ENCODE results near the gene FLNB. TPM values are rescaled to one million over a fixed set of nuclear protein-coding genes. Genes with fewer than 3 reads are reported as not detected.
A peak's percentile ranks its signal among the peaks of the same experiment; 100 is the strongest.

FLNB gene
- total and polyA plus RNA-seq, 2 experiments from 2014 or later, result 69.4 to 172 TPM

DNA sequence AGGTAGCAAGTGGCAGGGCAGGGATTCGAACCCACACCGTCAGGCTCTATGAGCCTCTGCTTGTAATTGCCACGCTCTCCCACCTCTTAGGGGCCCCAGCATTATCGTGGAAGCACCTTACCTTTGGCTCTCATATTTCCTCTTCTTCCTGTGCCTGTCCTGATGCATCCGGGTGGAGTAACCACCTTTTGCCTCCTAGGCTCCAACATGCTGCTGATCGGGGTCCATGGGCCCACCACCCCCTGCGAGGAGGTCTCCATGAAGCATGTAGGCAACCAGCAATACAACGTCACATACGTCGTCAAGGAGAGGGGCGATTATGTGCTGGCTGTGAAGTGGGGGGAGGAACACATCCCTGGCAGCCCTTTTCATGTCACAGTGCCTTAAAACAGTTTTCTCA lies 162.2 kb downstream of the FLNB start:
- H3K27me3 ChIP-seq, result no peaks in the 10 kb centered on the region
- DNase-seq (ENCODE audit: low spot score), result no peak
- TF ChIP-seq EZH2 (IDR thresholded peaks at IDR 0.05; ENCODE audit: borderline replicate concordance) (no peak), EZH2phosphoT487 (IDR thresholded peaks at IDR 0.05; ENCODE audit: low read depth, severe bottlenecking, unreplicated experiment) (no peak)
- TF ChIP-seq, protein P1, sequence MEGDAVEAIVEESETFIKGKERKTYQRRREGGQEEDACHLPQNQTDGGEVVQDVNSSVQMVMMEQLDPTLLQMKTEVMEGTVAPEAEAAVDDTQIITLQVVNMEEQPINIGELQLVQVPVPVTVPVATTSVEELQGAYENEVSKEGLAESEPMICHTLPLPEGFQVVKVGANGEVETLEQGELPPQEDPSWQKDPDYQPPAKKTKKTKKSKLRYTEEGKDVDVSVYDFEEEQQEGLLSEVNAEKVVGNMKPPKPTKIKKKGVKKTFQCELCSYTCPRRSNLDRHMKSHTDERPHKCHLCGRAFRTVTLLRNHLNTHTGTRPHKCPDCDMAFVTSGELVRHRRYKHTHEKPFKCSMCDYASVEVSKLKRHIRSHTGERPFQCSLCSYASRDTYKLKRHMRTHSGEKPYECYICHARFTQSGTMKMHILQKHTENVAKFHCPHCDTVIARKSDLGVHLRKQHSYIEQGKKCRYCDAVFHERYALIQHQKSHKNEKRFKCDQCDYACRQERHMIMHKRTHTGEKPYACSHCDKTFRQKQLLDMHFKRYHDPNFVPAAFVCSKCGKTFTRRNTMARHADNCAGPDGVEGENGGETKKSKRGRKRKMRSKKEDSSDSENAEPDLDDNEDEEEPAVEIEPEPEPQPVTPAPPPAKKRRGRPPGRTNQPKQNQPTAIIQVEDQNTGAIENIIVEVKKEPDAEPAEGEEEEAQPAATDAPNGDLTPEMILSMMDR (IDR thresholded peaks at IDR 0.05; ENCODE audit: poor library complexity), result no peak
- H3K79me2 ChIP-seq, result no peaks in the 10 kb centered on the region
- H3K4me1 ChIP-seq (ENCODE audit: insufficient read depth), result peaks cover 15% of the 10 kb centered on the region
- H4K20me1 ChIP-seq (ENCODE audit: insufficient read depth, poor library complexity, severe bottlenecking), result no peaks in the 10 kb centered on the region
- H3K4me2 ChIP-seq, result no peak overlapping the region
- no peaks in the 10 kb centered on the region for H3K36me3 ChIP-seq (replicated peaks; ENCODE audit: insufficient read depth, low read depth)
- no peak overlapping the region for H3K27ac ChIP-seq
- 90% methylated on average over 11 of the region's 11 CpGs for WGBS (ENCODE audit: low lambda C conversion rate, missing lambda C conversion rate)
- H2AFZ ChIP-seq, result no peak overlapping the region
- no peaks in the 10 kb centered on the region for H3K9me2 ChIP-seq (replicated peaks; ENCODE audit: insufficient read depth)
- no peak overlapping the region for H3K4me3 ChIP-seq
- H3K9me3 ChIP-seq (ENCODE audit: low read depth), result no peaks in the 10 kb centered on the region

DNA sequence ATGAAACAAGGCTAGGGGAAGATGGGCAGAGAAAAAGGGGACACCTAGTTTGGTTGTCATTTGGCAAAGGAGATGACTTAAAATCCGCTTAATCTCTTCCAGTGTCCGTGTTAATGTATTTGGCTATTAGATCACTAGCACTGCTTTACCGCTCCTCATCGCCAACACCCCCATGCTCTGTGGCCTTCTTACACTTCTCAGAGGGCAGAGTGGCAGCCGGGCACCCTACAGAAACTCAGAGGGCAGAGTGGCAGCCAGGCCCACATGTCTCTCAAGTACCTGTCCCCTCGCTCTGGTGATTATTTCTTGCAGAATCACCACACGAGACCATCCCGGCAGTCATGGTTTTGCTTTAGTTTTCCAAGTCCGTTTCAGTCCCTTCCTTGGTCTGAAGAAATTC lies 162.9 kb downstream of the FLNB start:
- Histone ChIP-seq H4K20me1 (ENCODE audit: insufficient read depth, poor library complexity, severe bottlenecking) (no peaks in the 10 kb centered on the region), H3K4me2 (no peak overlapping the region), H3K4me1 (ENCODE audit: insufficient read depth) (peaks cover 20% of the 10 kb centered on the region), H3K4me3 (no peak overlapping the region), H3K79me2 (no peaks in the 10 kb centered on the region), H3K9me3 (ENCODE audit: low read depth) (no peaks in the 10 kb centered on the region), H3K27ac (no peak overlapping the region), H3K27me3 (no peaks in the 10 kb centered on the region), H3K9me2 (replicated peaks; ENCODE audit: insufficient read depth) (no peaks in the 10 kb centered on the region), H2AFZ (no peak overlapping the region), H3K36me3 (replicated peaks; ENCODE audit: insufficient read depth, low read depth) (no peaks in the 10 kb centered on the region)
- TF ChIP-seq, protein P1 (IDR thresholded peaks at IDR 0.05; ENCODE audit: poor library complexity), result no peak
- no peak for TF ChIP-seq EZH2phosphoT487 (IDR thresholded peaks at IDR 0.05; ENCODE audit: low read depth, severe bottlenecking, unreplicated experiment)
- TF ChIP-seq EZH2 (IDR thresholded peaks at IDR 0.05; ENCODE audit: borderline replicate concordance), result no peak
- WGBS (ENCODE audit: low lambda C conversion rate, missing lambda C conversion rate), result 96% methylated on average over 9 of the region's 9 CpGs
- DNase-seq (ENCODE audit: low spot score), result no peak

DNA sequence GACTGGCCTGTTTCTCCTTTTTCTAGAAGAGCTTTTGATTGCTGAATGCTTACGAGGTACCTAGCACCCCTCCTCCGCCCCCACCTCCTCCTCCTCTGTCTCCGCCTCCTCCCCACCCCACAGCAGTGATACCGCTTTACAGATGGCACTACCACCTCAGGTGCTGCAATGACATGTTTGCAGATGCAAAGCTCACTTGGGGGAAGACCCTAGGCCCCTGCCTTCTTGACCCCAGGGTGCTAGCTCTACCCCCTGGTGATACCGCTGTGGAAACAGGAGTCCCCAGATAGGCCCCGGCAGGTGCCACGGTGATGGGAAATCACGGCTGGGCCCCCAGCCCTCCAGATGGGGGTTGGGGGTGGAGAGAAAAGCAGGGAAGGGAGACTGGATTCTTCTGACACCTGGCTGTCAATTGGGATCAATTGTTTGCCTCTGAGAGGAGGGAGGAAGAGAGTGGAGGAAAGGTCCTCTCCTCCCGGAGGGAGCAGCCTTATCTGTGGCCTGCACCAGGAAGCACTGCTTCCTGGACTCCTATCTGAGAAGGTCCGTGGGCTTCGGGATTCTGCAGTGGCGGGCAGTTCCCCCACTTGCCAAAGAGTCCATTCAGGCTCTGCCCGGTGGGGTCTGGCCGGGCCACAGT lies 164.9 kb downstream of the FLNB start:
- H2AFZ ChIP-seq, result no peak overlapping the region
- H3K4me1 ChIP-seq (ENCODE audit: insufficient read depth), result peaks cover 30% of the 10 kb centered on the region
- H3K36me3 ChIP-seq (replicated peaks; ENCODE audit: insufficient read depth, low read depth), result no peaks in the 10 kb centered on the region
- no peak overlapping the region for H3K4me2 ChIP-seq
- no peaks in the 10 kb centered on the region for H3K9me2 ChIP-seq (replicated peaks; ENCODE audit: insufficient read depth)
- H3K9me3 ChIP-seq (ENCODE audit: low read depth), result no peaks in the 10 kb centered on the region
- 74% methylated on average over 11 of the region's 14 CpGs for WGBS (ENCODE audit: low lambda C conversion rate, missing lambda C conversion rate)
- H3K27me3 ChIP-seq, result no peaks in the 10 kb centered on the region
- DNase-seq (ENCODE audit: low spot score), result no peak
- no peaks in the 10 kb centered on the region for H3K79me2 ChIP-seq
- no peaks in the 10 kb centered on the region for H4K20me1 ChIP-seq (ENCODE audit: insufficient read depth, poor library complexity, severe bottlenecking)
- peak overlapping the region; percentile 86 for H3K27ac ChIP-seq
- TF ChIP-seq EZH2 (IDR thresholded peaks at IDR 0.05; ENCODE audit: borderline replicate concordance) (no peak), EZH2phosphoT487 (IDR thresholded peaks at IDR 0.05; ENCODE audit: low read depth, severe bottlenecking, unreplicated experiment) (no peak)
- TF ChIP-seq, protein P1 (IDR thresholded peaks at IDR 0.05; ENCODE audit: poor library complexity), result no peak
- no peak overlapping the region for H3K4me3 ChIP-seq

Data from hepatocyte (in vitro differentiated cells).